ENCODE measurements around the gene SLFNL1. TPM values are rescaled to one million over a fixed set of nuclear protein-coding genes. Genes with fewer than 3 reads are reported as not detected.

SLFNL1 gene
- total RNA-seq, 2 experiments from 2014 or later, result 0.49 to 0.82 TPM

DNA sequence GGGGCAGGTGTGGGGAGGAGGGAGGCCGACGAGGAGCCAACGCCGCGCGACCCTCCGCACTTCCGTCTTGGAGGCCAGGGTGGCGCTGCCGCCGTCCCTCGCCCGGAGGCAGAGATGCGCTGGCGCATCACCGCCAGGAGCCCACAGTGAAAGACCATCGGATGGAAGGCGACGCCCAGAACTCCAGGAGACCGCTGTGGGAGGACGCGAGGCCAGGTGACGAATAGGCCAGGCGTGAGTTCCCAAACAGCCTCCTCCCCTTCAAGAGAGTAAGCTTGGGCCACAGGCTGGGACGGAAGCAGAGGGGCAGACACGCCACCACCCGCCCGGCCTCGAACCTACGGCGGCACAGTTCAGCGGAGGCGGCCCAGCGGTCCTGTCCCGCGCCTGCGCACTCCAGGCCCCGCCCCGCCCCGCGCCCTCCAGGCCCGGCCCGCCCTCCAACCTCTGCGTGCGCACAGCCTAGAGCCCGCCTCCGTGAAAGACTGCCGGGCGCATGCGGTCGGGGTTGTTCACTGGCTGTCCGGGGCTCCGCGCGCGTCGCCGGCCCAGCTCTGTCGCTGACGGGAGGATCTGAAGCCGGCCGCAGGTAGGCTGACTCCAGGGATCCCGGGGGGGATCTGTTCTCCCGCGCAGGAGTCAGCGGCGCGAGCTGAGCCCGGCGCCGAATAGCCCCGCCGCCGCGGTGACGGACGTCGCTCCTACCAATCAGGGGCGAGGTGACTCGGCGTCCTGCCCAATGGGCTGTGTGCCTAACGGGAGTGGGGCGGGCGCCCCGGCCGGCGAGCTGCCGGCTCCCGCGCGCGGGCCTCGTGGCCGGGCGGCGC, 42.1 kb downstream of the SLFNL1 start, which contains the start of gene CTPS1:
CTPS1 (plus strand) TSS at position 456 of the 827 bp plus-strand sequence. CDS start 3,595 bp downstream, outside the sequence.
- peak within 1 kb of the TSS; percentile 83 for H3K4me2 ChIP-seq (ENCODE audit: low read length)
- peaks cover 28% of the 10 kb centered on the region for H4K20me1 ChIP-seq (ENCODE audit: insufficient read depth, low read length)
- ChIA-PET POLR2A (interaction anchor here (0.5 to 1.1 kb wide), 7 partner anchors 8 to 1166 kb away, joined by 3 to 4 read pairs (median 3); no protein-coding TSS in a partner anchor), CTCF (ENCODE audit: unreplicated experiment) (interaction anchor here (0.7 kb wide), 1 partner anchor 60 kb away, joined by 3 read pairs; no protein-coding TSS in a partner anchor)
- H3K27ac ChIP-seq (ENCODE audit: low read depth, low read length, poor library complexity, severe bottlenecking), result peak within 1 kb of the TSS; percentile 79
- no peaks in the 10 kb centered on the region for H3K9me3 ChIP-seq (ENCODE audit: low read length)
- peak within 1 kb of the TSS; percentile 100 for H3K4me3 ChIP-seq (ENCODE audit: low read depth, low read length, poor library complexity, severe bottlenecking)
- TF ChIP-seq EZH2phosphoT487 (IDR thresholded peaks at IDR 0.05; ENCODE audit: borderline replicate concordance, low read depth, low read length) (no peak), CTCF (conservative IDR thresholded peaks at IDR 0.05; ENCODE audit: low read length) (peak; percentile 70)
- H3K9me2 ChIP-seq (ENCODE audit: insufficient read depth, low read length), result no peaks in the 10 kb centered on the region
- peaks cover 43% of the 10 kb centered on the region for H3K36me3 ChIP-seq (ENCODE audit: insufficient read depth, low read length)
- H3K4me1 ChIP-seq (ENCODE audit: insufficient read depth, low read length, poor library complexity, severe bottlenecking), result peaks cover 25% of the 10 kb centered on the region
- peak within 1 kb of the TSS; percentile 82 for H2AFZ ChIP-seq (ENCODE audit: low read length)
- peak; percentile 95 for DNase-seq (ENCODE audit: low spot score)
- no TSS peak for BruUV-seq (replicated peaks)
- intact Hi-C loops (cut with micrococcal nuclease; ENCODE audit: unreplicated experiment), result loop anchor here (2.0 to 5.0 kb wide), 2 partner anchors 23 to 1058 kb away; no protein-coding TSS in a partner anchor
- peaks cover 45% of the 10 kb centered on the region for H3K79me2 ChIP-seq (ENCODE audit: insufficient read depth, low read depth, low read length)

DNA sequence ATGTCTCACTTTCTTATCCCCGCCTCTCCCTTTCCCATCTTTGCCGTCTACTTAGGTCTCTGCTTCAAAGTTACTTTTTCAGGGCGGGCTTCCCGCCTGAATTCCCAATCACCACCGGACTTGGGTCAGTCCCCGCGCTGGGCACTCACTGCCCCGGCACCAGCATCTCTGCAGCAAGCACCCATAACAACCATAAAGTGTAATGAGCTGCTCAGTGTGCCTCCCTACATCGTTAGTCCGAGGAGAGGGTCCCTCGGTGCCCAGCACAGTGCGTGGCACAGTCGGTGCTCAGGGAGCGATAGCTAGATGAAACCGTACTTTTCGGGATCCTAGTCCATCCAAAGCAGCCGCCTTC, 42.7 kb downstream of the SLFNL1 start:
- Histone ChIP-seq H4K20me1 (ENCODE audit: insufficient read depth, low read length) (peaks cover 23% of the 10 kb centered on the region), H3K36me3 (ENCODE audit: insufficient read depth, low read length) (peaks cover 37% of the 10 kb centered on the region), H3K27ac (ENCODE audit: low read depth, low read length, poor library complexity, severe bottlenecking) (peak overlapping the region; percentile 79), H3K9me2 (ENCODE audit: insufficient read depth, low read length) (no peaks in the 10 kb centered on the region), H3K79me2 (ENCODE audit: insufficient read depth, low read depth, low read length) (peaks cover 39% of the 10 kb centered on the region), H3K4me1 (ENCODE audit: insufficient read depth, low read length, poor library complexity, severe bottlenecking) (peaks cover 26% of the 10 kb centered on the region), H2AFZ (ENCODE audit: low read length) (peak overlapping the region; percentile 82), H3K4me2 (ENCODE audit: low read length) (peak overlapping the region; percentile 72), H3K9me3 (ENCODE audit: low read length) (no peaks in the 10 kb centered on the region), H3K4me3 (ENCODE audit: low read depth, low read length, poor library complexity, severe bottlenecking) (peak overlapping the region; percentile 100)
- intact Hi-C loops (cut with micrococcal nuclease; ENCODE audit: unreplicated experiment), result loop anchor here (5.0 kb wide), 1 partner anchor 1058 kb away; no protein-coding TSS in a partner anchor
- no peak for TF ChIP-seq CTCF (conservative IDR thresholded peaks at IDR 0.05; ENCODE audit: low read length)
- no peak for TF ChIP-seq EZH2phosphoT487 (IDR thresholded peaks at IDR 0.05; ENCODE audit: borderline replicate concordance, low read depth, low read length)
- TSS peak; percentile 55 for BruUV-seq (replicated peaks)
- ChIA-PET POLR2A (interaction anchor here (0.5 to 1.0 kb wide), 3 partner anchors 8 to 536 kb away, joined by 3 read pairs; no protein-coding TSS in a partner anchor), CTCF (ENCODE audit: unreplicated experiment) (interaction anchor here (0.7 kb wide), 1 partner anchor 60 kb away, joined by 3 read pairs; no protein-coding TSS in a partner anchor)
- no peak for DNase-seq (ENCODE audit: low spot score)

Measured in OCI-LY7 (cell line).